SKM-1 (cell line): ENCODE measurements around the gene DRC7.

ENCODE experiments used
- DNase-seq: peaks from one replicate; lab custom pipeline; 2025; ENCODE audit not compliant: unreplicated experiment; lab: John Stamatoyannopoulos, UW

The DRC7 gene

GRCh38 chr16:57675741-57676551, 18.7 kb upstream of the DRC7 start:
- DNase-seq: peak; percentile 77

- DNase-seq: no peak
Measured at GRCh38 chr16:57676553-57677085, 18.0 kb upstream of the DRC7 start.

GRCh38 chr16:57677622-57678369, 16.8 kb upstream of the DRC7 start:
- no peak for DNase-seq

- DNase-seq: no peak
Measured at GRCh38 chr16:57679016-57679415, 15.6 kb upstream of the DRC7 start.

- no peak for DNase-seq
Measured at GRCh38 chr16:57679767-57680482, 14.7 kb upstream of the DRC7 start.

- no peak for DNase-seq
Measured at GRCh38 chr16:57680842-57681375, 13.7 kb upstream of the DRC7 start.

- DNase-seq: no peak
Measured at GRCh38 chr16:57681950-57682728, 12.5 kb upstream of the DRC7 start.

- no peak for DNase-seq
Measured at GRCh38 chr16:57682809-57683635, 11.6 kb upstream of the DRC7 start.

GRCh38 chr16:57683636-57684545, 10.7 kb upstream of the DRC7 start:
- no peak for DNase-seq

GRCh38 chr16:57684626-57685358, 9.8 kb upstream of the DRC7 start:
- no peak for DNase-seq

- no peak for DNase-seq
Measured at GRCh38 chr16:57685633-57686032, 9.0 kb upstream of the DRC7 start.

GRCh38 chr16:57686577-57686976, 8.0 kb upstream of the DRC7 start:
- no peak for DNase-seq

- DNase-seq: no peak
Measured at GRCh38 chr16:57687363-57687929, 7.2 kb upstream of the DRC7 start.

GRCh38 chr16:57688487-57688986, 6.1 kb upstream of the DRC7 start:
- DNase-seq: no peak

- no peak for DNase-seq
Measured at GRCh38 chr16:57688987-57689761, 5.4 kb upstream of the DRC7 start.

GRCh38 chr16:57689762-57690558, 4.6 kb upstream of the DRC7 start:
- peak; percentile 96 for DNase-seq
